HEK293 (cell line): ENCODE data around the gene ACBD3.

Experiments used
- CTCF ChIA-PET: fragments of 350-600 bp; formaldehyde crosslinking; extraction: SDS; loops from one replicate; lab custom pipeline; 2021; ENCODE audit warnings: antibody characterized with exemption; lab: Yijun Ruan, JAX
- POLR2A ChIA-PET: fragments of 300-600 bp; formaldehyde crosslinking; extraction: SDS; loops from one replicate; lab custom pipeline; 2020; ENCODE audit warnings: antibody characterized with exemption, inconsistent platforms; lab: Yijun Ruan, JAX
- H3K27ac ChIP-seq: fragments of 200-500 bp; sonication (Bioruptor generic); 2 replicates; pipeline ENCODE4 v1.5.1; 2014; ENCODE audit warnings: low read depth, low read length, control low read depth, inconsistent platforms; ENCODE audit errors: extremely low read depth
- H3K36me3 ChIP-seq, 2 experiments: fragments of 200-500 bp in 1 of 2; sonication (Bioruptor generic) in 1 of 2; 1 replicate in 1 of 2; 2 replicates in 1 of 2; pipeline ENCODE4 v1.5.1; 2014 to 2017; ENCODE audit warnings: inconsistent platforms in 2 of 2, low read length in 2 of 2; ENCODE audit not compliant: control insufficient read depth in 2 of 2, insufficient read depth in 1 of 2
- H3K4me1 ChIP-seq: fragments of 200-500 bp; sonication (Bioruptor generic); 2 replicates; pipeline ENCODE4 v1.5.1; 2014; ENCODE audit warnings: mild to moderate bottlenecking, low read length, inconsistent platforms; ENCODE audit not compliant: control insufficient read depth, insufficient read depth
- H3K4me3 ChIP-seq: 2 replicates; pipeline ENCODE4 v1.5.1; 2011; ENCODE audit warnings: low read depth, mild to moderate bottlenecking, control low read depth, low read length, moderate library complexity
- H3K9me3 ChIP-seq: fragments of 200-500 bp; sonication (Bioruptor generic); 2 replicates; pipeline ENCODE4 v1.5.1; 2014; ENCODE audit warnings: low read depth, low read length, inconsistent platforms; ENCODE audit not compliant: control insufficient read depth, insufficient read depth
- BCL11A ChIP-seq: fragments of 450-650 bp; formaldehyde crosslinking; IDR thresholded peaks from 2 replicates; pipeline ENCODE4 v1.5.1; 2016; ENCODE audit warnings: low read depth, missing biosample characterization, missing genetic modification characterization
- EGR2 ChIP-seq: fragments of 450-650 bp; formaldehyde crosslinking; IDR thresholded peaks from 2 replicates; pipeline ENCODE4 v1.5.1; 2016; ENCODE audit warnings: low read depth, missing biosample characterization, missing genetic modification characterization
- KLF9 ChIP-seq: fragments of 450-650 bp; formaldehyde crosslinking; IDR thresholded peaks from 2 replicates; pipeline ENCODE4 v1.5.1; 2016; ENCODE audit warnings: missing biosample characterization, missing genetic modification characterization, low read depth
- RBAK ChIP-seq: fragments of 450-650 bp; formaldehyde crosslinking; IDR thresholded peaks from 2 replicates; pipeline ENCODE4 v1.5.1; 2016; ENCODE audit warnings: missing biosample characterization, missing genetic modification characterization
- SALL2 ChIP-seq: fragments of 450-650 bp; formaldehyde crosslinking; IDR thresholded peaks from 2 replicates; pipeline ENCODE4 v1.5.0; 2017; ENCODE audit warnings: missing biosample characterization, mild to moderate bottlenecking, missing genetic modification characterization, borderline replicate concordance
- SP2 ChIP-seq: fragments of 450-650 bp; formaldehyde crosslinking; IDR thresholded peaks from 2 replicates; pipeline ENCODE4 v1.5.1; 2016; ENCODE audit warnings: missing biosample characterization, missing genetic modification characterization
- SP3 ChIP-seq: fragments of 450-650 bp; formaldehyde crosslinking; IDR thresholded peaks from 2 replicates; pipeline ENCODE4 v1.5.1; 2016; ENCODE audit warnings: missing biosample characterization, missing genetic modification characterization
- ZBTB21 ChIP-seq: fragments of 450-650 bp; formaldehyde crosslinking; IDR thresholded peaks from 2 replicates; pipeline ENCODE4 v1.5.1; 2017; ENCODE audit warnings: missing biosample characterization, missing genetic modification characterization
- ZNF132 ChIP-seq: fragments of 450-650 bp; formaldehyde crosslinking; IDR thresholded peaks from 2 replicates; pipeline ENCODE4 v1.5.1; 2017; ENCODE audit warnings: missing biosample characterization, missing genetic modification characterization, borderline replicate concordance
- ZNF138 ChIP-seq: fragments of 450-650 bp; formaldehyde crosslinking; IDR thresholded peaks from 2 replicates; pipeline ENCODE4 v1.5.1; 2016; ENCODE audit warnings: missing biosample characterization, missing genetic modification characterization, borderline replicate concordance
- ZNF146 ChIP-seq: fragments of 450-650 bp; formaldehyde crosslinking; IDR thresholded peaks from 2 replicates; pipeline ENCODE4 v1.5.1; 2016; ENCODE audit warnings: missing biosample characterization, missing genetic modification characterization
- ZNF248 ChIP-seq: fragments of 450-650 bp; formaldehyde crosslinking; IDR thresholded peaks from 2 replicates; pipeline ENCODE4 v1.5.1; 2017; ENCODE audit warnings: missing biosample characterization, missing genetic modification characterization
- ZNF404 ChIP-seq: fragments of 450-650 bp; formaldehyde crosslinking; IDR thresholded peaks from 2 replicates; pipeline ENCODE4 v1.5.1; 2017; ENCODE audit warnings: missing biosample characterization, missing genetic modification characterization
- ZNF548 ChIP-seq: fragments of 450-650 bp; formaldehyde crosslinking; IDR thresholded peaks from 2 replicates; pipeline ENCODE4 v1.5.1; 2016; ENCODE audit warnings: missing biosample characterization, missing genetic modification characterization
- ZNF558 ChIP-seq: fragments of 450-650 bp; formaldehyde crosslinking; IDR thresholded peaks from 2 replicates; pipeline ENCODE4 v1.5.1; 2016; ENCODE audit warnings: missing biosample characterization, missing genetic modification characterization
- ZNF624 ChIP-seq: fragments of 450-650 bp; formaldehyde crosslinking; IDR thresholded peaks from 2 replicates; pipeline ENCODE4 v1.5.1; 2017; ENCODE audit warnings: missing biosample characterization, missing genetic modification characterization
- ZNF664 ChIP-seq: fragments of 450-650 bp; formaldehyde crosslinking; IDR thresholded peaks from 2 replicates; pipeline ENCODE4 v1.5.1; 2016; ENCODE audit warnings: missing biosample characterization, missing genetic modification characterization
- TF ChIP-seq, protein P1 (sequence below): fragments of 450-650 bp; IDR thresholded peaks from 2 replicates; pipeline ENCODE4 v1.5.1; 2018; ENCODE audit warnings: missing biosample characterization, missing genetic modification characterization
- TF ChIP-seq, protein P2 (sequence below): fragments of 450-650 bp; formaldehyde crosslinking; IDR thresholded peaks from 2 replicates; pipeline ENCODE4 v1.5.1; 2017; ENCODE audit warnings: missing biosample characterization, missing genetic modification characterization
- TF ChIP-seq, protein P3 (sequence below): fragments of 450-650 bp; formaldehyde crosslinking; IDR thresholded peaks from 2 replicates; pipeline ENCODE4 v1.5.1; 2016; ENCODE audit warnings: missing biosample characterization, missing genetic modification characterization
- TF ChIP-seq, protein P4 (sequence below): fragments of 450-650 bp; formaldehyde crosslinking; IDR thresholded peaks from 2 replicates; pipeline ENCODE4 v1.5.1; 2016; ENCODE audit warnings: missing biosample characterization, missing genetic modification characterization
- TF ChIP-seq, protein P5 (sequence below): fragments of 450-650 bp; formaldehyde crosslinking; IDR thresholded peaks from 2 replicates; pipeline ENCODE4 v1.5.1; 2016; ENCODE audit warnings: missing biosample characterization, missing genetic modification characterization

Gene ACBD3

DNA sequence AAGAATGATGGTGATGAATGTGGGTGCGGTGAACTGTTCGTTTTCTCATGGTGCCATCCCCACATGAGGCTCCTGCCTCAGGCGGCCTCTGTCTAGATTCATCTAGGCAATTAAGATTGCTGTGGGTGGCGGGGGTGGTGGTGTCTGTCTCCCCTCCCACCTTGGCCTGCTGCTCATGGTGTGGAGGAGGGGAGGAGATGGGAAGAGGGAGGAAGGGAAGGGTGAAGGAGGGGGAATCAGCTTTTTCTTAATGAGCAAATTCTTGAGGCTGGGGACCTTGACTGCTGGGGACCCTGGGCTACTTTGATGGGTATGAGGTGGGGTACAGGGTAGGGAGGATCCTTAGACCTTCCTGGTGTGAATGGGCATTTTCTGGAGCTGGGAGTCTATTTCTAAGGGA lies 68.2 kb downstream of the ACBD3 start (continued):
- TF ChIP-seq, protein P1, sequence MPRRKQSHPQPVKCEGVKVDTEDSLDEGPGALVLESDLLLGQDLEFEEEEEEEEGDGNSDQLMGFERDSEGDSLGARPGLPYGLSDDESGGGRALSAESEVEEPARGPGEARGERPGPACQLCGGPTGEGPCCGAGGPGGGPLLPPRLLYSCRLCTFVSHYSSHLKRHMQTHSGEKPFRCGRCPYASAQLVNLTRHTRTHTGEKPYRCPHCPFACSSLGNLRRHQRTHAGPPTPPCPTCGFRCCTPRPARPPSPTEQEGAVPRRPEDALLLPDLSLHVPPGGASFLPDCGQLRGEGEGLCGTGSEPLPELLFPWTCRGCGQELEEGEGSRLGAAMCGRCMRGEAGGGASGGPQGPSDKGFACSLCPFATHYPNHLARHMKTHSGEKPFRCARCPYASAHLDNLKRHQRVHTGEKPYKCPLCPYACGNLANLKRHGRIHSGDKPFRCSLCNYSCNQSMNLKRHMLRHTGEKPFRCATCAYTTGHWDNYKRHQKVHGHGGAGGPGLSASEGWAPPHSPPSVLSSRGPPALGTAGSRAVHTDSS (tag by site-specific recombination) = peak; percentile 57
- TF ChIP-seq SP2 (tag by site-specific recombination) (no peak), ZNF146 (no peak), ZNF138 (no peak), BCL11A (tag by site-specific recombination) (no peak), ZNF664 (tag by site-specific recombination) (no peak), ZBTB21 (tag by site-specific recombination) (no peak), KLF9 (tag by site-specific recombination) (no peak), EGR2 (tag by site-specific recombination) (peak; percentile 99), ZNF624 (no peak), ZNF248 (tag by site-specific recombination) (no peak), ZNF548 (tag by site-specific recombination) (no peak), ZNF132 (no peak)
- TF ChIP-seq, protein P2, sequence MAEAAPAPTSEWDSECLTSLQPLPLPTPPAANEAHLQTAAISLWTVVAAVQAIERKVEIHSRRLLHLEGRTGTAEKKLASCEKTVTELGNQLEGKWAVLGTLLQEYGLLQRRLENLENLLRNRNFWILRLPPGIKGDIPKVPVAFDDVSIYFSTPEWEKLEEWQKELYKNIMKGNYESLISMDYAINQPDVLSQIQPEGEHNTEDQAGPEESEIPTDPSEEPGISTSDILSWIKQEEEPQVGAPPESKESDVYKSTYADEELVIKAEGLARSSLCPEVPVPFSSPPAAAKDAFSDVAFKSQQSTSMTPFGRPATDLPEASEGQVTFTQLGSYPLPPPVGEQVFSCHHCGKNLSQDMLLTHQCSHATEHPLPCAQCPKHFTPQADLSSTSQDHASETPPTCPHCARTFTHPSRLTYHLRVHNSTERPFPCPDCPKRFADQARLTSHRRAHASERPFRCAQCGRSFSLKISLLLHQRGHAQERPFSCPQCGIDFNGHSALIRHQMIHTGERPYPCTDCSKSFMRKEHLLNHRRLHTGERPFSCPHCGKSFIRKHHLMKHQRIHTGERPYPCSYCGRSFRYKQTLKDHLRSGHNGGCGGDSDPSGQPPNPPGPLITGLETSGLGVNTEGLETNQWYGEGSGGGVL (tag by site-specific recombination) = peak; percentile 78
- TF ChIP-seq, protein P3, sequence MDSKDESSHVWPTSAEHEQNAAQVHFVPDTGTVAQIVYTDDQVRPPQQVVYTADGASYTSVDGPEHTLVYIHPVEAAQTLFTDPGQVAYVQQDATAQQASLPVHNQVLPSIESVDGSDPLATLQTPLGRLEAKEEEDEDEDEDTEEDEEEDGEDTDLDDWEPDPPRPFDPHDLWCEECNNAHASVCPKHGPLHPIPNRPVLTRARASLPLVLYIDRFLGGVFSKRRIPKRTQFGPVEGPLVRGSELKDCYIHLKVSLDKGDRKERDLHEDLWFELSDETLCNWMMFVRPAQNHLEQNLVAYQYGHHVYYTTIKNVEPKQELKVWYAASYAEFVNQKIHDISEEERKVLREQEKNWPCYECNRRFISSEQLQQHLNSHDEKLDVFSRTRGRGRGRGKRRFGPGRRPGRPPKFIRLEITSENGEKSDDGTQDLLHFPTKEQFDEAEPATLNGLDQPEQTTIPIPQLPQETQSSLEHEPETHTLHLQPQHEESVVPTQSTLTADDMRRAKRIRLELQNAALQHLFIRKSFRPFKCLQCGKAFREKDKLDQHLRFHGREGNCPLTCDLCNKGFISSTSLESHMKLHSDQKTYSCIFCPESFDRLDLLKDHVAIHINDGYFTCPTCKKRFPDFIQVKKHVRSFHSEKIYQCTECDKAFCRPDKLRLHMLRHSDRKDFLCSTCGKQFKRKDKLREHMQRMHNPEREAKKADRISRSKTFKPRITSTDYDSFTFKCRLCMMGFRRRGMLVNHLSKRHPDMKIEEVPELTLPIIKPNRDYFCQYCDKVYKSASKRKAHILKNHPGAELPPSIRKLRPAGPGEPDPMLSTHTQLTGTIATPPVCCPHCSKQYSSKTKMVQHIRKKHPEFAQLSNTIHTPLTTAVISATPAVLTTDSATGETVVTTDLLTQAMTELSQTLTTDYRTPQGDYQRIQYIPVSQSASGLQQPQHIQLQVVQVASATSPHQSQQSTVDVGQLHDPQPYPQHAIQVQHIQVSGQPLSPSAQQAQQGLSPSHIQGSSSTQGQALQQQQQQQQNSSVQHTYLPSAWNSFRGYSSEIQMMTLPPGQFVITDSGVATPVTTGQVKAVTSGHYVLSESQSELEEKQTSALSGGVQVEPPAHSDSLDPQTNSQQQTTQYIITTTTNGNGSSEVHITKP (tag by site-specific recombination) = no peak

DNA sequence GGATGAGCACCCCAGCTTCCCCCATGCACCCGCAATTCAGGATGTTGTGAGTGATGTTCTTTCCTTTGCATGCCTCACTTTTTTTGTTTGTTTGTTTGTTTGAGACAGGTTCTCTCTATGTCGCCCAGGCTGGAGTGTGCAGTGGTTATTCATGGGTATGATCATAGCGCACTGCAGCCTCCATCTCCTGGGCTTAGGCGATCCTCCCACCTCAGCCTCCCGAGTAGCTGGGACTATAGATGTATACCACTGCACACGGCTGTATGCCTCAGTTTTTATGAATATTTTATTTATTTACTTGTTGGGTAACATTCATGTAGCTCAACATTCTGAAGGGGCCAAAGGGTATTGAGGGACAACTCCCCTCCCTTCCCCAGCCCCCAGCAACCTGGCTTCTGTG lies 69.2 kb downstream of the ACBD3 start:
- TF ChIP-seq, protein P4, sequence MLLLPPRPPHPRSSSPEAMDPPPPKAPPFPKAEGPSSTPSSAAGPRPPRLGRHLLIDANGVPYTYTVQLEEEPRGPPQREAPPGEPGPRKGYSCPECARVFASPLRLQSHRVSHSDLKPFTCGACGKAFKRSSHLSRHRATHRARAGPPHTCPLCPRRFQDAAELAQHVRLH = 0 out of 2 replicates have a peak, but pooled peaks have one; percentile 31
- TF ChIP-seq SP3 = no peak

DNA sequence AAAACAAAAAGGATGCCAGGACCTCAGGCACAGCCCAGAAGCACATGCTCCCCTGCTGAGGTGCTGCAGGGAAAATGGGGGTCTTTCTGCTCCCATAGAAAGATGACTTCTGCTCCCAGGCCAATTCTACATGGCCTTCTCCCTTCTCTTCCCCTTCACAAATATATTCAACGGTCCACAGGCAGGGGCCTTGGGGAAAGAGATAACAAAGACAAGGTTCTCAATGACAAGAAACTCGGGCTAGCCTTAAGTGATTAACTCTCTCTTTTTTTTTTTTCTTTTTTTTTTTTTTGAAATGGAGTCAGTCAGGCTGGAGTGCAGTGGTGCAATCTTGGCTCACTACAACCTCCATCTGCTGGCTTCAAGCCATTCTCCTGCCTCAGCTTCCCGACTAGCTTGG lies 69.9 kb downstream of the ACBD3 start:
- H3K36me3 ChIP-seq = no peaks in the 10 kb centered on the region
- H3K27ac ChIP-seq = no peak overlapping the region
- no peaks in the 10 kb centered on the region; the same call in 1 of the 2 replicates for H3K4me1 ChIP-seq
- no peak overlapping the region for H3K4me3 ChIP-seq
- H3K9me3 ChIP-seq = no peaks in the 10 kb centered on the region
- POLR2A ChIA-PET = interaction anchor here (1.5 to 4.6 kb wide), 2 partner anchors 54 to 117 kb away, joined by 4 to 27 read pairs; partner anchors contain the start of genes H3-3A and SDE2
- CTCF ChIA-PET = interaction anchor here (0.6 to 5.1 kb wide), 5 partner anchors 9 to 129 kb away, joined by 3 to 86 read pairs (median 3); no protein-coding TSS in a partner anchor
- TF ChIP-seq ZNF404 (tag by site-specific recombination) (no peak), ZNF558 (no peak), RBAK (tag by site-specific recombination) (no peak), SALL2 (tag by site-specific recombination) (no peak)
- TF ChIP-seq, protein P5, sequence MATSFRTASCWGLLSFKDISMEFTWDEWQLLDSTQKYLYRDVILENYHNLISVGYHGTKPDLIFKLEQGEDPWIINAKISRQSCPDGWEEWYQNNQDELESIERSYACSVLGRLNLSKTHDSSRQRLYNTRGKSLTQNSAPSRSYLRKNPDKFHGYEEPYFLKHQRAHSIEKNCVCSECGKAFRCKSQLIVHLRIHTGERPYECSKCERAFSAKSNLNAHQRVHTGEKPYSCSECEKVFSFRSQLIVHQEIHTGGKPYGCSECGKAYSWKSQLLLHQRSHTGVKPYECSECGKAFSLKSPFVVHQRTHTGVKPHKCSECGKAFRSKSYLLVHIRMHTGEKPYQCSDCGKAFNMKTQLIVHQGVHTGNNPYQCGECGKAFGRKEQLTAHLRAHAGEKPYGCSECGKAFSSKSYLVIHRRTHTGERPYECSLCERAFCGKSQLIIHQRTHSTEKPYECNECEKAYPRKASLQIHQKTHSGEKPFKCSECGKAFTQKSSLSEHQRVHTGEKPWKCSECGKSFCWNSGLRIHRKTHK (tag by site-specific recombination) = no peak

More for the DNA sequence above, 69.2 kb downstream of the ACBD3 start:
- ChIA-PET CTCF (interaction anchor here (0.7 to 5.1 kb wide), 6 partner anchors 8 to 371 kb away, joined by 3 to 86 read pairs (median 3); no protein-coding TSS in a partner anchor), POLR2A (interaction anchor here (1.5 to 4.6 kb wide), 3 partner anchors 7 to 118 kb away, joined by 4 to 27 read pairs (median 10); partner anchors contain the start of genes H3-3A and SDE2)
- no peaks in the 10 kb centered on the region for H3K9me3 ChIP-seq
- H3K4me1 ChIP-seq = no peaks in the 10 kb centered on the region; the same call in 1 of the 2 replicates
- H3K27ac ChIP-seq = no peak overlapping the region
- no peaks in the 10 kb centered on the region for H3K36me3 ChIP-seq
- H3K4me3 ChIP-seq = no peak overlapping the region
